Panc1 (cell line): ENCODE results near the gene DEFB110. TPM values are rescaled to one million over a fixed set of nuclear protein-coding genes. Genes with fewer than 3 reads are reported as not detected.

ENCODE experiments used
- ATAC-seq: fragments of 200-7000 bp; cut with Tn5 transposase; 2 replicates; pipeline ENCODE4 v1.9.1; 2020; ENCODE audit warnings: mild to moderate bottlenecking, moderate library complexity
- BruUV-seq: library from RNA; stranded (reverse); fragments of 400-500 nt; replicated peaks from 2 replicates; lab custom pipeline; 2021; lab: Mats Ljungman, UMichigan
- CTCF ChIA-PET: fragments of 300-600 bp; sonication (Branson Sonifier 250); formaldehyde crosslinking; loops from one replicate; lab custom pipeline; 2022; ENCODE audit warnings: antibody characterized with exemption; lab: Charles Lee
- POLR2A ChIA-PET: fragments of 300-600 bp; sonication (Branson Sonifier 250); formaldehyde crosslinking; loops from one replicate; lab custom pipeline; 2022; ENCODE audit warnings: antibody characterized with exemption; lab: Charles Lee
- DNase-seq: peaks from one replicate; pipeline ENCODE4 v3.0.0-alpha.2; 2010; ENCODE audit warnings: low read depth, low spot score
- H3K27ac ChIP-seq: 2 replicates; pipeline ENCODE4 v1.5.1; 2011; ENCODE audit warnings: mild to moderate bottlenecking, low read length, inconsistent platforms
- H3K27me3 ChIP-seq: fragments of 200-500 bp; sonication (Bioruptor generic); 2 replicates; pipeline ENCODE4 v1.6.0; 2014; ENCODE audit warnings: low read length, inconsistent platforms; ENCODE audit not compliant: control insufficient read depth, insufficient read depth
- H3K36me3 ChIP-seq: fragments of 200-500 bp; sonication (Bioruptor generic); 2 replicates; pipeline ENCODE4 v1.5.1; 2014; ENCODE audit warnings: inconsistent platforms, mild to moderate bottlenecking, low read length, moderate library complexity; ENCODE audit not compliant: control insufficient read depth, insufficient read depth
- H3K4me1 ChIP-seq: 2 replicates; pipeline ENCODE4 v1.5.1; 2011; ENCODE audit warnings: inconsistent platforms, mild to moderate bottlenecking, low read length, moderate library complexity; ENCODE audit not compliant: control insufficient read depth, insufficient read depth
- H3K4me3 ChIP-seq, 2 experiments: 2 replicates each; pipeline ENCODE4 v1.5.1; 2011 to 2012; ENCODE audit warnings: low read depth in 2 of 2, low read length in 2 of 2, mild to moderate bottlenecking in 2 of 2, inconsistent platforms in 1 of 2, moderate library complexity in 1 of 2
- H3K9me3 ChIP-seq: fragments of 200-500 bp; sonication (Bioruptor generic); 2 replicates; pipeline ENCODE4 v1.5.1; 2014; ENCODE audit warnings: low read depth, mild to moderate bottlenecking, inconsistent platforms, low read length, moderate library complexity; ENCODE audit not compliant: control insufficient read depth, insufficient read depth
- POLR2AphosphoS5 ChIP-seq: IDR thresholded peaks from 2 replicates; pipeline ENCODE4 v1.6.1; 2012; ENCODE audit warnings: mild to moderate bottlenecking, low read depth, low read length, moderate library complexity
- SIN3A ChIP-seq: IDR thresholded peaks from 2 replicates; pipeline ENCODE4 v1.6.1; 2012; ENCODE audit warnings: low read depth, mild to moderate bottlenecking, low read length, moderate library complexity, borderline replicate concordance; ENCODE audit not compliant: insufficient read depth
- TCF7L2 ChIP-seq: IDR thresholded peaks from 2 replicates; pipeline ENCODE4 v1.6.1; 2011; ENCODE audit warnings: mild to moderate bottlenecking, low read depth, low read length, inconsistent platforms
- in situ Hi-C: cut with HindIII; loops from 2 replicates; pipeline ENCODE4 v1.10.0; 2016; ENCODE audit warnings: low sequenced_read_pairs, low pct_unique_long_range_greater_than_20kb
- intact Hi-C: fragments of 100-400 bp; cut with micrococcal nuclease; formaldehyde crosslinking; loops from one replicate; pipeline ENCODE4 v1.10.0; 2022; ENCODE audit not compliant: unreplicated experiment
- total RNA-seq: library from RNA; stranded (reverse); gene quantifications from one replicate; pipeline ENCODE4 v1.2.1, GENCODE V29; 2021; ENCODE audit not compliant: unreplicated experiment
- TF ChIP-seq, protein P1 (sequence below): fragments of 450-650 bp; IDR thresholded peaks from 2 replicates; pipeline ENCODE4 v1.5.1; 2017; ENCODE audit warnings: mild to moderate bottlenecking
- TF ChIP-seq, protein P2 (sequence below), 2 experiments: IDR thresholded peaks; 2 replicates each; pipeline ENCODE4 v1.6.1; 2011 to 2012; ENCODE audit warnings: low read depth in 2 of 2, control low read depth in 1 of 2, low read length in 1 of 2, mild to moderate bottlenecking in 1 of 2, moderate library complexity in 1 of 2; ENCODE audit not compliant: insufficient read depth in 1 of 2

DEFB110 gene
- total RNA-seq, 1 experiment from 2014 or later = not detected

DNA sequence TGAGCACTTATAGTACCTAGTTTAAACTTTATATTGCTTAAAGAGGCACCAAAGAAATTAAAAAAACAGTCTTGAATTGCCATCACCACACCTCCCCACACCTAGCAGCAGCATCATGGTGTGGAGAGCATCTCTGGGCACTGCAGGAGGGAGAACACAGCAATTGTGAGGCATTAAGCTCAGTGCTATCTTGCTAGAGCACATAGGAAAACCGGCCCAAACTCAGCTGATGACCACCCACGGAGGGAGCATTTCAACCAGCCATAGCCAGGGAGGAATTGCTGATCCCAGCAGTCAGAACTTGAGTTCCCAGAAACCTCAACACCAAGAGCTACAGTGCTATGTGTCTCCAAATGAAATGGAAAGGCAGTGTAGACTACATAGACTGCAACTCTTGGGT lies 32.9 kb downstream of the DEFB110 start:
- no peak for ATAC-seq
- H3K36me3 ChIP-seq = no peaks in the 10 kb centered on the region; the same call in 1 of the 2 replicates
- POLR2A ChIA-PET = no interaction called here
- TF ChIP-seq, protein P1, sequence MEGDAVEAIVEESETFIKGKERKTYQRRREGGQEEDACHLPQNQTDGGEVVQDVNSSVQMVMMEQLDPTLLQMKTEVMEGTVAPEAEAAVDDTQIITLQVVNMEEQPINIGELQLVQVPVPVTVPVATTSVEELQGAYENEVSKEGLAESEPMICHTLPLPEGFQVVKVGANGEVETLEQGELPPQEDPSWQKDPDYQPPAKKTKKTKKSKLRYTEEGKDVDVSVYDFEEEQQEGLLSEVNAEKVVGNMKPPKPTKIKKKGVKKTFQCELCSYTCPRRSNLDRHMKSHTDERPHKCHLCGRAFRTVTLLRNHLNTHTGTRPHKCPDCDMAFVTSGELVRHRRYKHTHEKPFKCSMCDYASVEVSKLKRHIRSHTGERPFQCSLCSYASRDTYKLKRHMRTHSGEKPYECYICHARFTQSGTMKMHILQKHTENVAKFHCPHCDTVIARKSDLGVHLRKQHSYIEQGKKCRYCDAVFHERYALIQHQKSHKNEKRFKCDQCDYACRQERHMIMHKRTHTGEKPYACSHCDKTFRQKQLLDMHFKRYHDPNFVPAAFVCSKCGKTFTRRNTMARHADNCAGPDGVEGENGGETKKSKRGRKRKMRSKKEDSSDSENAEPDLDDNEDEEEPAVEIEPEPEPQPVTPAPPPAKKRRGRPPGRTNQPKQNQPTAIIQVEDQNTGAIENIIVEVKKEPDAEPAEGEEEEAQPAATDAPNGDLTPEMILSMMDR = no peak
- TF ChIP-seq TCF7L2 (no peak), SIN3A (no peak), POLR2AphosphoS5 (no peak)
- TF ChIP-seq, protein P2, sequence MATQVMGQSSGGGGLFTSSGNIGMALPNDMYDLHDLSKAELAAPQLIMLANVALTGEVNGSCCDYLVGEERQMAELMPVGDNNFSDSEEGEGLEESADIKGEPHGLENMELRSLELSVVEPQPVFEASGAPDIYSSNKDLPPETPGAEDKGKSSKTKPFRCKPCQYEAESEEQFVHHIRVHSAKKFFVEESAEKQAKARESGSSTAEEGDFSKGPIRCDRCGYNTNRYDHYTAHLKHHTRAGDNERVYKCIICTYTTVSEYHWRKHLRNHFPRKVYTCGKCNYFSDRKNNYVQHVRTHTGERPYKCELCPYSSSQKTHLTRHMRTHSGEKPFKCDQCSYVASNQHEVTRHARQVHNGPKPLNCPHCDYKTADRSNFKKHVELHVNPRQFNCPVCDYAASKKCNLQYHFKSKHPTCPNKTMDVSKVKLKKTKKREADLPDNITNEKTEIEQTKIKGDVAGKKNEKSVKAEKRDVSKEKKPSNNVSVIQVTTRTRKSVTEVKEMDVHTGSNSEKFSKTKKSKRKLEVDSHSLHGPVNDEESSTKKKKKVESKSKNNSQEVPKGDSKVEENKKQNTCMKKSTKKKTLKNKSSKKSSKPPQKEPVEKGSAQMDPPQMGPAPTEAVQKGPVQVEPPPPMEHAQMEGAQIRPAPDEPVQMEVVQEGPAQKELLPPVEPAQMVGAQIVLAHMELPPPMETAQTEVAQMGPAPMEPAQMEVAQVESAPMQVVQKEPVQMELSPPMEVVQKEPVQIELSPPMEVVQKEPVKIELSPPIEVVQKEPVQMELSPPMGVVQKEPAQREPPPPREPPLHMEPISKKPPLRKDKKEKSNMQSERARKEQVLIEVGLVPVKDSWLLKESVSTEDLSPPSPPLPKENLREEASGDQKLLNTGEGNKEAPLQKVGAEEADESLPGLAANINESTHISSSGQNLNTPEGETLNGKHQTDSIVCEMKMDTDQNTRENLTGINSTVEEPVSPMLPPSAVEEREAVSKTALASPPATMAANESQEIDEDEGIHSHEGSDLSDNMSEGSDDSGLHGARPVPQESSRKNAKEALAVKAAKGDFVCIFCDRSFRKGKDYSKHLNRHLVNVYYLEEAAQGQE (IDR thresholded peaks at IDR 0.05; ENCODE audit: insufficient read depth in 1 of 2, low read depth in 2 of 2, low read length in 1 of 2) = no peak
- intact Hi-C loops = no loop called here
- H3K4me1 ChIP-seq = no peaks in the 10 kb centered on the region
- no peak overlapping the region for H3K27ac ChIP-seq
- CTCF ChIA-PET = no interaction called here
- H3K9me3 ChIP-seq = no peaks in the 10 kb centered on the region
- BruUV-seq = no TSS peak
- no peak for DNase-seq
- no peaks in the 10 kb centered on the region for H3K27me3 ChIP-seq
- H3K4me3 ChIP-seq = no peak overlapping the region
- in situ Hi-C loops = no loop called here

DNA sequence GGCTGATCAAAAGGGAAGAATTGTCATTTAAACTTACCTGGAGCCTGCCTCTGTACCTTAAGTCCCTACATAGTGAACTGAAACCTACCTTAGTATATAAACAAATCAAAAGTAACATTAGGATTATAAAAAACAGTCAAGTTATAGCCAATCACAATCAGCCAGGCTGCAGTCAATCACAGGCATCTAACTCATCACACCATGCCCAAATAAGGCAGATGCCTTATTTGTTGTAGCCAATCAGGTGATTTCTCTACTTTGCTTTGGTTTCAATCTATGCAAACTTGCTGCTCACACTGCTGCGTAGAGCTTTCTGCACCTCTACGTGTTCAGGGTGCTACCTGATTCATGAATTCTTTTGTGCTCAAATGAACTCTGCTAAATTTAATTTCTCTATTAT lies 34.0 kb downstream of the DEFB110 start:
- TF ChIP-seq, protein P1 = no peak
- no peak for TF ChIP-seq POLR2AphosphoS5
- TF ChIP-seq, protein P2 (IDR thresholded peaks at IDR 0.05; ENCODE audit: insufficient read depth in 1 of 2, low read depth in 2 of 2, low read length in 1 of 2) = no peak
- no peak for TF ChIP-seq TCF7L2
- TF ChIP-seq SIN3A = no peak
- no peaks in the 10 kb centered on the region; the same call in 1 of the 2 replicates for H3K9me3 ChIP-seq
- CTCF ChIA-PET = no interaction called here
- intact Hi-C loops (no loop called here), in situ Hi-C loops (no loop called here)
- H3K27me3 ChIP-seq = no peaks in the 10 kb centered on the region
- POLR2A ChIA-PET = no interaction called here
- H3K27ac ChIP-seq = no peak overlapping the region
- ATAC-seq = no peak
- BruUV-seq = no TSS peak
- no peaks in the 10 kb centered on the region; the same call in 1 of the 2 replicates for H3K36me3 ChIP-seq
- no peaks in the 10 kb centered on the region for H3K4me1 ChIP-seq
- no peak overlapping the region for H3K4me3 ChIP-seq
- DNase-seq = no peak
